ENCODE data around the gene NOP10. TPM values are rescaled to one million over a fixed set of nuclear protein-coding genes. Genes with fewer than 3 reads are reported as not detected.
"Not testable (repeated sequence)": the region's sequence is repeated elsewhere in the genome, so short reads cannot be mapped to it uniquely, and the experiment has no call there.

Gene NOP10
- total RNA-seq (2021) (200 and 208 TPM in 2 replicates), Bru-seq, nascent RNA (percentile 94 among the genes with signal in this experiment), BruChase-seq, experiment 1, labeled RNA remaining after a 2-hour chase (percentile 89 among the genes with signal in this experiment), BruChase-seq, experiment 2, labeled RNA remaining after a 6-hour chase (percentile 98 among the genes with signal in this experiment)
- long read RNA-seq, transcript NOP10-201 (2 exons, 554 nt) = major isoform, 238 of 241 reads
- long read RNA-seq, partial matches to known transcripts = 0 of 241 reads
- long read RNA-seq, other reads (novel, unspliced or antisense) = 2 of 241 reads

GRCh38 chr15:34342737-34343575 is at the start of gene NOP10, which contains the start of gene NUTM1:
Gene NOP10 (minus strand): TSS chr15:34343136. CDS start chr15:34343073, 63 bp downstream.
Gene NUTM1 (plus strand): TSS chr15:34343315. CDS start chr15:34343697, 382 bp downstream.
- Histone ChIP-seq H3K27ac (ENCODE audit: low read depth, low read length, poor library complexity, severe bottlenecking) (peak within 1 kb of the TSS; percentile 86), H3K27me3 (replicated peaks; ENCODE audit: insufficient read depth, low read depth, low read length, poor library complexity) (no peaks in the 10 kb centered on the region), H3K4me1 (ENCODE audit: insufficient read depth, low read length, poor library complexity, severe bottlenecking) (peaks cover 33% of the 10 kb centered on the region), H3K4me3 (ENCODE audit: low read depth, low read length, poor library complexity, severe bottlenecking) (peak within 1 kb of the TSS; percentile 67), H3K9me3 (ENCODE audit: low read depth, low read length, poor library complexity, severe bottlenecking) (no peaks in the 10 kb centered on the region), H3K36me3 (ENCODE audit: insufficient read depth, low read length, poor library complexity, severe bottlenecking) (peaks cover 35% of the 10 kb centered on the region)
- CTCF ChIA-PET = interaction anchor here (0.5 to 2.3 kb wide), 5 partner anchors 25 to 716 kb away, joined by 3 to 6 read pairs (median 3); partner anchors contain the start of genes AQR and LPCAT4
- TF ChIP-seq EZH2 (IDR thresholded peaks at IDR 0.05; ENCODE audit: borderline replicate concordance, low read depth, low read length, poor library complexity, severe bottlenecking) = no peak
- peak; percentile 98 for TF ChIP-seq CTCF (conservative IDR thresholded peaks at IDR 0.05; ENCODE audit: low read depth, low read length)
- POLR2A ChIA-PET (ENCODE audit: low non-redundant PET) = interaction anchor here (0.6 to 0.8 kb wide), 3 partner anchors 25 to 239 kb away, joined by 3 to 11 read pairs (median 5); no protein-coding TSS in a partner anchor
- peak; percentile 95 for DNase-seq (ENCODE audit: low spot score)
- intact Hi-C loops (cut with micrococcal nuclease; ENCODE audit: unreplicated experiment) = loop anchor here (1.0 to 5.0 kb wide), 3 partner anchors 24 to 245 kb away; partner anchors contain the start of genes EMC4 and LPCAT4
- BruUV-seq (replicated peaks) = no TSS peak

- BruUV-seq (replicated peaks); CTCF ChIA-PET: not testable (repeated sequence)
Observed at GRCh38 chr15:34389594-34390086, 46.7 kb upstream of the NOP10 start.

GRCh38 chr15:34381829-34382521 is 39.0 kb upstream of the NOP10 start:
- H3K4me1 ChIP-seq (ENCODE audit: insufficient read depth, low read length, poor library complexity, severe bottlenecking); H3K4me3 ChIP-seq (ENCODE audit: low read depth, low read length, poor library complexity, severe bottlenecking); BruUV-seq (replicated peaks); DNase-seq (ENCODE audit: low spot score); H3K27me3 ChIP-seq (replicated peaks; ENCODE audit: insufficient read depth, low read depth, low read length, poor library complexity); CTCF ChIA-PET; intact Hi-C loops (cut with micrococcal nuclease; ENCODE audit: unreplicated experiment); POLR2A ChIA-PET (ENCODE audit: low non-redundant PET); H3K27ac ChIP-seq (ENCODE audit: low read depth, low read length, poor library complexity, severe bottlenecking); H3K9me3 ChIP-seq (ENCODE audit: low read depth, low read length, poor library complexity, severe bottlenecking); H3K36me3 ChIP-seq (ENCODE audit: insufficient read depth, low read length, poor library complexity, severe bottlenecking): not testable (repeated sequence)

More at GRCh38 chr15:34389594-34390086, 46.7 kb upstream of the NOP10 start:
- H3K4me3 ChIP-seq (ENCODE audit: low read depth, low read length, poor library complexity, severe bottlenecking); H3K27me3 ChIP-seq (replicated peaks; ENCODE audit: insufficient read depth, low read depth, low read length, poor library complexity); H3K4me1 ChIP-seq (ENCODE audit: insufficient read depth, low read length, poor library complexity, severe bottlenecking); DNase-seq (ENCODE audit: low spot score); intact Hi-C loops (cut with micrococcal nuclease; ENCODE audit: unreplicated experiment); H3K9me3 ChIP-seq (ENCODE audit: low read depth, low read length, poor library complexity, severe bottlenecking); H3K36me3 ChIP-seq (ENCODE audit: insufficient read depth, low read length, poor library complexity, severe bottlenecking); POLR2A ChIA-PET (ENCODE audit: low non-redundant PET); H3K27ac ChIP-seq (ENCODE audit: low read depth, low read length, poor library complexity, severe bottlenecking): not testable (repeated sequence)

- DNase-seq (ENCODE audit: low spot score); H3K9me3 ChIP-seq (ENCODE audit: low read depth, low read length, poor library complexity, severe bottlenecking); BruUV-seq (replicated peaks); H3K4me1 ChIP-seq (ENCODE audit: insufficient read depth, low read length, poor library complexity, severe bottlenecking); H3K4me3 ChIP-seq (ENCODE audit: low read depth, low read length, poor library complexity, severe bottlenecking); CTCF ChIA-PET; H3K27me3 ChIP-seq (replicated peaks; ENCODE audit: insufficient read depth, low read depth, low read length, poor library complexity); H3K36me3 ChIP-seq (ENCODE audit: insufficient read depth, low read length, poor library complexity, severe bottlenecking); POLR2A ChIA-PET (ENCODE audit: low non-redundant PET); intact Hi-C loops (cut with micrococcal nuclease; ENCODE audit: unreplicated experiment); H3K27ac ChIP-seq (ENCODE audit: low read depth, low read length, poor library complexity, severe bottlenecking): not testable (repeated sequence)
Observed at GRCh38 chr15:34380491-34380890, 37.6 kb upstream of the NOP10 start.

All from A673 (cell line).